ENCODE data around the gene PTGES2. TPM values are rescaled to one million over a fixed set of nuclear protein-coding genes. Genes with fewer than 3 reads are reported as not detected.

Gene PTGES2
- total RNA-seq, 6 experiments from 2014 or later: 68.5 to 82.8 (median 70.6) TPM

- Mint-ChIP-seq H3K27ac (no peak overlapping the region), H3K4me1 (ENCODE audit: low read depth) (peaks cover 59% of the 10 kb centered on the region), H3K9me3 (no peaks in the 10 kb centered on the region), H3K36me3 (ENCODE audit: low read depth) (no peaks in the 10 kb centered on the region), H3K27me3 (ENCODE audit: insufficient read depth) (no peaks in the 10 kb centered on the region; the same call in 1 of the 2 replicates), H3K4me3 (no peak overlapping the region)
- no peak for DNase-seq
- TF ChIP-seq, protein P1, sequence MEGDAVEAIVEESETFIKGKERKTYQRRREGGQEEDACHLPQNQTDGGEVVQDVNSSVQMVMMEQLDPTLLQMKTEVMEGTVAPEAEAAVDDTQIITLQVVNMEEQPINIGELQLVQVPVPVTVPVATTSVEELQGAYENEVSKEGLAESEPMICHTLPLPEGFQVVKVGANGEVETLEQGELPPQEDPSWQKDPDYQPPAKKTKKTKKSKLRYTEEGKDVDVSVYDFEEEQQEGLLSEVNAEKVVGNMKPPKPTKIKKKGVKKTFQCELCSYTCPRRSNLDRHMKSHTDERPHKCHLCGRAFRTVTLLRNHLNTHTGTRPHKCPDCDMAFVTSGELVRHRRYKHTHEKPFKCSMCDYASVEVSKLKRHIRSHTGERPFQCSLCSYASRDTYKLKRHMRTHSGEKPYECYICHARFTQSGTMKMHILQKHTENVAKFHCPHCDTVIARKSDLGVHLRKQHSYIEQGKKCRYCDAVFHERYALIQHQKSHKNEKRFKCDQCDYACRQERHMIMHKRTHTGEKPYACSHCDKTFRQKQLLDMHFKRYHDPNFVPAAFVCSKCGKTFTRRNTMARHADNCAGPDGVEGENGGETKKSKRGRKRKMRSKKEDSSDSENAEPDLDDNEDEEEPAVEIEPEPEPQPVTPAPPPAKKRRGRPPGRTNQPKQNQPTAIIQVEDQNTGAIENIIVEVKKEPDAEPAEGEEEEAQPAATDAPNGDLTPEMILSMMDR (IDR thresholded peaks at IDR 0.05): no peak
Measured at GRCh38 chr9:128080206-128080605, 47.3 kb downstream of the PTGES2 start.

- H3K27me3 Mint-ChIP-seq (ENCODE audit: insufficient read depth): no peaks in the 10 kb centered on the region; the same call in 1 of the 2 replicates
- H3K36me3 Mint-ChIP-seq (ENCODE audit: low read depth): no peaks in the 10 kb centered on the region
- TF ChIP-seq, protein P1 (IDR thresholded peaks at IDR 0.05): no peak
- H3K4me1 Mint-ChIP-seq (ENCODE audit: low read depth): peaks cover 49% of the 10 kb centered on the region
- no peaks in the 10 kb centered on the region for H3K9me3 Mint-ChIP-seq
- H3K27ac Mint-ChIP-seq: peak overlapping the region; percentile 65
- peak overlapping the region; percentile 7; the same call in 1 of the 2 replicates for H3K4me3 Mint-ChIP-seq
- peak; percentile 30 for DNase-seq
Measured at GRCh38 chr9:128078504-128079434, 48.8 kb downstream of the PTGES2 start.

GRCh38 chr9:128077847-128078503 lies 49.6 kb downstream of the PTGES2 start:
- Mint-ChIP-seq H3K27me3 (ENCODE audit: insufficient read depth) (no peaks in the 10 kb centered on the region; the same call in 1 of the 2 replicates), H3K27ac (peak overlapping the region; percentile 18; the same call in 1 of the 2 replicates), H3K4me1 (ENCODE audit: low read depth) (peaks cover 53% of the 10 kb centered on the region), H3K4me3 (no peak overlapping the region), H3K9me3 (no peaks in the 10 kb centered on the region), H3K36me3 (ENCODE audit: low read depth) (no peaks in the 10 kb centered on the region)
- TF ChIP-seq, protein P1 (IDR thresholded peaks at IDR 0.05): no peak
- no peak for DNase-seq

DNA sequence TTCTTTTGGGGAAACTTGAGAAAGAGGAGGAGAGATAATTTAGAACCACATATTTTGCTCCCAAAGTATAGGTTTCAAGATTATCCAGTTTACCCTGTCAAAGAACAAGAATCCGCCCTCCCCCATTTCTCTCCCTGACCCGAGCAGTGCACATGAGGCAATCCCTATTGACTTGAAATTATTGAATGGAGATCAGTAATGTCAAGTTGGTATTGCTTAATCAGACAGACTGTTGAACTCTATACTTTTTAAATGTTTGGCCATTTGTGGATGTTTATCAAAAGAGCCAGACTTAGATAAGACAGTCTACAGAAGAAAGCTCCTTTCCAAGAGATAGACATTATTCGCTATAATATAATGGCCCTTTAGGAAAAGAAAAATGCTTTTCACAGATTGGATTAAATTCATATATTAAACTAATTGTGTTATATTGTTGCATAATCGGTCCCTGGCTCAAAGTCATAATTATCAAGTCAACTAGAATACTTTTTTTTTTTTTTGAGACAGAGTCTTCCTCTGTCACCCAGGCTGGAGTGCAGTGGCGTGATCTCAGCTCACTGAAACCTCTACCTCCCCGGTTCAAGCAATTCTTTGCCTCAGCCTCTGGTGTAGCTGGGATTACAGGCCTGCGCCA lies 54.2 kb downstream of the PTGES2 start:
- peak overlapping the region; percentile 96 for H3K27ac Mint-ChIP-seq
- TF ChIP-seq, protein P1 (IDR thresholded peaks at IDR 0.05): no peak
- H3K27me3 Mint-ChIP-seq (ENCODE audit: insufficient read depth): peaks cover 3% of the 10 kb centered on the region; the same call in 1 of the 2 replicates
- H3K9me3 Mint-ChIP-seq: no peaks in the 10 kb centered on the region
- DNase-seq: no peak
- peaks cover 53% of the 10 kb centered on the region for H3K4me1 Mint-ChIP-seq (ENCODE audit: low read depth)
- no peaks in the 10 kb centered on the region for H3K36me3 Mint-ChIP-seq (ENCODE audit: low read depth)
- H3K4me3 Mint-ChIP-seq: no peak overlapping the region; the same call in 1 of the 2 replicates
